Adipose tissue (tissue), 3 donors: ENCODE results near the gene MYO1C. TPM values are rescaled to one million over a fixed set of nuclear protein-coding genes. Genes with fewer than 3 reads are reported as not detected.

Experiments
- H3K27ac ChIP-seq: one replicate; pipeline ENCODE4 v1.5.1; 2013; ENCODE audit warnings: low read depth, low read length
- WGBS, 3 donors: extraction: QIAGEN DNeasy Blood & Tissue Kit; methylation state at CpG; one replicate each; pipeline ENCODE4 v1.1.7; 2013; 5-methylcytosine and 5-hydroxymethylcytosine counted together
- polyA plus RNA-seq, 3 donors: library from polyadenylated mRNA; stranded (reverse); fragments of 200-250 nt; gene quantifications; one replicate each; pipeline ENCODE4 v1.2.3, GENCODE V29; 2013
- donor health status: healthy with polysubstance abuse.
- donor health status: Bipolar disorder and iron deficiency.
- donor health status: healthy.

Gene MYO1C
- polyA plus RNA-seq, 3 donors: 76.1 to 339 (median 135) TPM

DNA sequence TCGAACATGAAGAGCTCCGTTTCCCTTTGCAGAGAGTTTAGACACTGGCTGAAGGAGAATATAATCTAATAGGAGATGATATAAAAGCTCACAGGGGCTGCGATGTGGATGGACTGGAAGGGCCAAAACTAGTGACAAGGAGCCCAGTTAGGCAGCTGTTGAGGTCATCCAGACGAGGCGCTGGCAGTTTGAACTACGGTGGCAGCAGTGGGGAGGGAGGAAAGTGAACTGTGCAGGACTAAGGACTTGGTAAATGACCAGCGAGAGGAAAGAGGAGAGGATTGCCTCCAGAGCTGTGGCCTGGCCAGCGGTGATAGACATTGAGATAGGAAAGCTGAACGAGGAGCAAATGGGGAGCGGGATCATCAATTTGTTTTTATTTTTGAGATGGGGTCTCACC lies 77.9 kb downstream of the MYO1C start:
- 82 to 83% (median 83%) methylated on average over 10 of the region's 10 CpGs for WGBS, 3 donors
- no peak overlapping the region for H3K27ac ChIP-seq

Other genes with a start within 250 kb of the MYO1C start
- gene BHLHA9, start 222.2 kb downstream of the MYO1C start, polyA plus RNA-seq: not detected
- 100 to 1,000 TPM in 1 of 3 donors, 10 to 100 TPM in 2; 19.8 to 340 (median 85.1) TPM for gene TRARG1, start 213.0 kb downstream of the MYO1C start, polyA plus RNA-seq
- gene YWHAE, start 92.5 kb downstream of the MYO1C start, polyA plus RNA-seq: 100 to 1,000 TPM; 176 to 479 (median 340) TPM
- gene CRK, start 36.5 kb downstream of the MYO1C start, polyA plus RNA-seq: 10 to 100 TPM; 15.8 to 62.3 (median 45.5) TPM
- gene INPP5K, start 23.9 kb upstream of the MYO1C start, polyA plus RNA-seq: 10 to 100 TPM; 21.9 to 88.5 (median 41.5) TPM
- gene PITPNA, start 70.1 kb upstream of the MYO1C start, polyA plus RNA-seq: 10 to 100 TPM; 14.6 to 33.9 (median 27.2) TPM
- gene SLC43A2, start 136.1 kb upstream of the MYO1C start, polyA plus RNA-seq: 10 to 100 TPM in 1 of 3 donors, 1 to 10 TPM in 2; 5.7 to 17.0 (median 8.8) TPM
- 10 to 100 TPM in 2 of 3 donors, 1 to 10 TPM in 1; 3.8 to 22.6 (median 19.8) TPM for gene SCARF1, start 153.0 kb upstream of the MYO1C start, polyA plus RNA-seq
- 10 to 100 TPM; 13.6 to 29.7 (median 24.1) TPM for gene RILP, start 157.2 kb upstream of the MYO1C start, polyA plus RNA-seq
- 10 to 100 TPM; 52.0 to 86.7 (median 67.5) TPM for gene PRPF8, start 192.2 kb upstream of the MYO1C start, polyA plus RNA-seq
- 10 to 100 TPM in 2 of 3 donors, 1 to 10 TPM in 1; 1.4 to 16.6 (median 15.0) TPM for gene TLCD2, start 217.7 kb upstream of the MYO1C start, polyA plus RNA-seq
- gene WDR81, start 232.0 kb upstream of the MYO1C start, polyA plus RNA-seq: 10 to 100 TPM; 11.8 to 24.5 (median 24.0) TPM